GM23248 (cell line): ENCODE results near the gene FARS2.

Experiments used
- EZH2 ChIP-seq: fragments of 200-600 bp; sonication (generic); IDR thresholded peaks from 2 replicates; pipeline ENCODE4 v1.6.1; 2018; ENCODE audit warnings: antibody characterized with exemption, mild to moderate bottlenecking; ENCODE audit not compliant: insufficient read depth, poor library complexity, severe bottlenecking
- EZH2phosphoT487 ChIP-seq: fragments of 200-600 bp; sonication (generic); IDR thresholded peaks from 2 replicates; pipeline ENCODE4 v1.6.1; 2018; ENCODE audit warnings: antibody characterized with exemption, moderate library complexity, mild to moderate bottlenecking, low read depth; ENCODE audit not compliant: insufficient read depth

DNA sequence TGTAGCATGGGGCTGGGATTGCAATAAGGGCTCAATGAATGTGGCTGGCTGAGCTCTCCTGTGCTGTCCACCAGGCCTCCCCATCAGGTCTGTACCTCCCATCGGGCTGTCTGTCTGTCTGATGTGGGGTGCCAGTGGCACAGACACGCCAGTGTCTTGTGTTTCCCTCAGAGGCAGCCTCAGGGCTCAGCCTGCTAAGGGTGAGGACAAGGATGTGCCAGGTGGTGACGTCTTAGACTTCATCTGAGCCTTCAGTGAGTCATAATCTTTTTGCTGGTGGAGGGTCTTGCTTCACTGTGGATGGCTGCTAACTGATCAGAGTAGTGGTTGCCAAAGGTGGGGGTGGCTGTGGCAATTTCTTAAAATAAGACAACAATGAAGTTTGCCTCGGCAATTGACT, 550.7 kb downstream of the FARS2 start:
- TF ChIP-seq EZH2, result no peak
- TF ChIP-seq EZH2phosphoT487, result no peak
